Measurements from ENCODE around the gene IFI6. TPM values are rescaled to one million over a fixed set of nuclear protein-coding genes. Genes with fewer than 3 reads are reported as not detected.
A peak's percentile ranks its signal among the peaks of the same experiment; 100 is the strongest.
"Not testable (repeated sequence)": the region's sequence is repeated elsewhere in the genome, so short reads cannot be mapped to it uniquely, and the experiment has no call there.

Gene IFI6
- total and polyA plus RNA-seq, 10 donors, result 41.6 to 85.8 (median 62.7) TPM

- DNase-seq, result no peak
- no peaks in the 10 kb centered on the region for H3K9me3 ChIP-seq
- no peaks in the 10 kb centered on the region for H3K27me3 ChIP-seq (replicated peaks in 1 of 7)
- H3K36me3 ChIP-seq, result peaks cover 0 to 61% (median 0%) of the 10 kb centered on the region in 6 donors
- 71 to 82% (median 74%) methylated on average over 11 to 13 of the region's 13 CpGs for WGBS, 5 donors
- H3K27ac ChIP-seq, result peak overlapping the region in 7 of 8 donors; percentile 9 to 98 (median 89)
- peaks cover 33 to 100% (median 99%) of the 10 kb centered on the region in 6 donors for H3K4me1 ChIP-seq
- intact Hi-C loops (cut with DNase I; ENCODE audit: low total_unique reads), result no loop called here
- H3K4me3 ChIP-seq, result peak overlapping the region in 1 of 8 donors; percentile 66
- TF ChIP-seq POLR2AphosphoS5 (IDR thresholded peaks at IDR 0.05), result peak in 1 of 3 donors; percentile 28
- TF ChIP-seq, protein P1, sequence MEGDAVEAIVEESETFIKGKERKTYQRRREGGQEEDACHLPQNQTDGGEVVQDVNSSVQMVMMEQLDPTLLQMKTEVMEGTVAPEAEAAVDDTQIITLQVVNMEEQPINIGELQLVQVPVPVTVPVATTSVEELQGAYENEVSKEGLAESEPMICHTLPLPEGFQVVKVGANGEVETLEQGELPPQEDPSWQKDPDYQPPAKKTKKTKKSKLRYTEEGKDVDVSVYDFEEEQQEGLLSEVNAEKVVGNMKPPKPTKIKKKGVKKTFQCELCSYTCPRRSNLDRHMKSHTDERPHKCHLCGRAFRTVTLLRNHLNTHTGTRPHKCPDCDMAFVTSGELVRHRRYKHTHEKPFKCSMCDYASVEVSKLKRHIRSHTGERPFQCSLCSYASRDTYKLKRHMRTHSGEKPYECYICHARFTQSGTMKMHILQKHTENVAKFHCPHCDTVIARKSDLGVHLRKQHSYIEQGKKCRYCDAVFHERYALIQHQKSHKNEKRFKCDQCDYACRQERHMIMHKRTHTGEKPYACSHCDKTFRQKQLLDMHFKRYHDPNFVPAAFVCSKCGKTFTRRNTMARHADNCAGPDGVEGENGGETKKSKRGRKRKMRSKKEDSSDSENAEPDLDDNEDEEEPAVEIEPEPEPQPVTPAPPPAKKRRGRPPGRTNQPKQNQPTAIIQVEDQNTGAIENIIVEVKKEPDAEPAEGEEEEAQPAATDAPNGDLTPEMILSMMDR (IDR thresholded peaks at IDR 0.05 in 8 of 11, conservative IDR thresholded peaks at IDR 0.05 in 3 of 11), result no peak
- TF ChIP-seq POLR2A (IDR thresholded peaks at IDR 0.05), result no peak
These were observed 48.4 kb downstream of the IFI6 start for GRCh38 chr1:27623327-27624212.

DNA sequence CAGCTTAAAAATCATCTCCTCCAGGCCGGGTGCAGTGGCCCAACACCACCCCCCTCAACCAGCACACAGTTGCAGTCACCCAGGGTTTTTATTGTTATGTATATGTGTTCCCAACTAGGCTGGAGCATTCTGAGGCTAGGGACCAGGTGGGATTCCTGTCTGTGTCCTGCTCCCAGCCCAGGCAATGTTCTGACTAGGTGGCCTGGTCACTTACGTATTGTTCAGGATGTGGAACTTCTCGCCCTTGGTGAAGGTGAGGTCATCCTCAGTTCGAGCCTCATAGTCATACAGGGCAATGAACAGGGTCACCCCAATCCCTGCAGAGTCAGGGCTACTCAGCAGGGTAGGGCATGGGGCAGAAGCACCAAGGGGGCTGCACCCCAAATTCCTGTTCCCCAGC is 49.2 kb downstream of the IFI6 start:
- WGBS, 5 donors, result 48 to 77% (median 56%) methylated on average over 4 of the region's 4 CpGs
- DNase-seq, result no peak
- Histone ChIP-seq H3K27ac (peak overlapping the region in 6 of 8 donors; percentile 9 to 98 (median 92)), H3K9me3 (no peaks in the 10 kb centered on the region), H3K27me3 (replicated peaks in 1 of 7) (no peaks in the 10 kb centered on the region), H3K4me3 (peak overlapping the region in 1 of 8 donors; percentile 66), H3K36me3 (peaks cover 0 to 68% (median 0%) of the 10 kb centered on the region in 6 donors), H3K4me1 (peaks cover 34 to 100% (median 99%) of the 10 kb centered on the region in 6 donors)
- TF ChIP-seq POLR2A (IDR thresholded peaks at IDR 0.05) (no peak), POLR2AphosphoS5 (IDR thresholded peaks at IDR 0.05) (peak in 1 of 3 donors; percentile 29)
- TF ChIP-seq, protein P1 (IDR thresholded peaks at IDR 0.05 in 8 of 11, conservative IDR thresholded peaks at IDR 0.05 in 3 of 11), result no peak
- intact Hi-C loops (cut with DNase I; ENCODE audit: low total_unique reads), result no loop called here

DNA sequence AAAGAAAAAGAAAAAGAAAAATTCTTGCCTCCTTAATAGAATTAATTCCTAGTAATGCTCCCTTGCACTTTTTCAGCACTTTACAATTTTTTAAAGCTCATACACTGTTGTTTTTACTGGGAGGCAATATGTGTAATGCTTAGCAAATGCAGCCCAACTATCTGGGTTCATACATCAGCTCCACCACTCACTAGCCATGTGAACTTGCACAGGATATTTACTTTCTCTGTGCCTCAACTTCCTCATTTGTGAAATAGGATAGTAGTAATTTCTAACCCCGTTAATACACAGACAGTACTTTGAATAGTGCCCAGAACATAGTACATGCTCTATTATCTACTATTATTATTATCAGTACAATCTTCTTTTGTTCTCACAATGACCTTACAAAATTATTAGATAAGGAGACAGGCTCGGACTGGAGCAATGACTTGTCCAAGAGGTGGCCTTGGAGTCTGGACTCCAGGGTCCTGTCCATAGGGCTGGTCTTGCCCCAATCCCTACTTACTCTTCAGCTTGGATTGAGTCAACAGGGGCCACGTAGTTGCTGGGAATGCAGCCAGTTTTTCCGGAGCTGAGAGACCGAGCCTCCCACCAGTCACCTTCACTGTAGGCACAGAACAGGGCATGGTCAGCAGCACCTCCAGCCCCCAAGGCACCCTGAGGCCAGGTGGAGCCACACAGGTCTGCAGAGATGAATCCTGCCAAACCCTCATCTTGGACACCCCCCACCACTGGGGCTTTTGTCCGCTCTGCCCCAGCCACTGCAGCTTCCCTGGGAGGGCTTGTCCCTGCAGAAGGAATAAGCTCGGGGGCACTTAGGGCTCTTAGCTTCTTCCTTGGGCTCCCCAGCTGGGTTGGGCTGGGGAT is 50.7 kb downstream of the IFI6 start:
- H3K9me3 ChIP-seq, result no peaks in the 10 kb centered on the region
- no peaks in the 10 kb centered on the region for H3K27me3 ChIP-seq (replicated peaks in 1 of 7)
- peak overlapping the region in 5 of 8 donors; percentile 26 to 98 (median 95) for H3K27ac ChIP-seq
- peak overlapping the region in 1 of 8 donors; percentile 30 for H3K4me3 ChIP-seq
- peaks cover 0 to 84% (median 9%) of the 10 kb centered on the region in 6 donors for H3K36me3 ChIP-seq
- H3K4me1 ChIP-seq, result peaks cover 43 to 100% (median 98%) of the 10 kb centered on the region in 6 donors
- DNase-seq, result no peak
- 57 to 77% (median 61%) methylated on average over 5 to 7 of the region's 7 CpGs for WGBS, 5 donors
- TF ChIP-seq POLR2AphosphoS5 (IDR thresholded peaks at IDR 0.05), result peak in 1 of 3 donors; percentile 53
- TF ChIP-seq POLR2A (IDR thresholded peaks at IDR 0.05), result no peak
- intact Hi-C loops (cut with DNase I; ENCODE audit: low total_unique reads), result no loop called here

DNA sequence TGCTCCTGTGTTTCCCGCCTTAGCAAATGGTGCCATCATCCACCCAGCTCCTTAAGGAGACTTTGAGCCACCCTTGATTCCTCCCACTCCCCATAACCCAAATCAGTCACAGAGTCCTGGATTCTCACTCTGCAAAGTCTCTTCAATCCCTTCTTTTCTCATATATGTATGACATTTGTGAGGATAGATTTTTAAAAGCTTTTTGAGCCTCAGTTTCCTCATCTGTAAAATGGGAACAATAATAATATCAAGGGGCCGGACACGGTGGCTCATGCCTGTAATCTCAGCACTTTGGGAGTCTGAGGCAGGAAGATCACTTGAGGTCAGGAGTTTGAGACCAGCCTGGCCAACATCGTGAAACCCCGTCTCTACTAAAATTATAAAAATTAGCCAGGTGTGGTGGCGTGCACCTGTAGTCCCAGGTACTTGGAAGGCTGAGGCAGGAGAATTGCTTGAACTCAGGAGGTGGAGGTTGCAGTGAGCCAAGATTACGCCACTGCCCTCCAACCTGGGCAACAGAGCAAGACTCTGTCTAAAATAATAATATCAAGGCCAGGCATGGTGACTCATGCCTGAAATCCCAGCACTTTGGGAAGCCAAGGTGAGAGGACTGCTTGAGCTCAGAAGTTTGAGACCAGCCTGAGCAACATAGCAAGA is 52.1 kb downstream of the IFI6 start:
- WGBS, 5 donors, result 91 to 100% (median 95%) methylated on average over 7 of the region's 7 CpGs
- H3K9me3 ChIP-seq; DNase-seq; H3K4me3 ChIP-seq; H3K27me3 ChIP-seq (replicated peaks in 1 of 7); intact Hi-C loops (cut with DNase I; ENCODE audit: low total_unique reads): not testable (repeated sequence)
- Histone ChIP-seq H3K36me3 (peaks cover 0 to 98% (median 22%) of the 10 kb centered on the region in 6 donors), H3K4me1 (peaks cover 33 to 100% (median 96%) of the 10 kb centered on the region in 6 donors), H3K27ac (peak overlapping the region in 4 of 8 donors; percentile 61 to 98 (median 86))

Data from spleen (tissue), 11 donors.